T-helper 2 cell treated with Interferon-gamma antibody and Interleukin-4, amounts not matched to agents 5 μg/mL and 100 μg/mL, for 36 hours (primary cell): ENCODE data around the gene TBC1D26.
"Not testable (repeated sequence)": the region's sequence is repeated elsewhere in the genome, so short reads cannot be mapped to it uniquely, and the experiment has no call there.

Experiments used
- DNase-seq: peaks from one replicate; pipeline ENCODE4 v3.0.0; 2021; ENCODE audit warnings: low spot score
- H3K27ac Mint-ChIP-seq: one replicate; pipeline ENCODE4 v1.8.0; 2021; ENCODE audit warnings: mild to moderate bottlenecking, mixed read lengths
- H3K27me3 Mint-ChIP-seq: one replicate; pipeline ENCODE4 v1.8.0; 2021; ENCODE audit warnings: low read depth, mixed read lengths
- H3K36me3 Mint-ChIP-seq: one replicate; pipeline ENCODE4 v1.8.0; 2021; ENCODE audit warnings: low read depth, mixed read lengths
- H3K4me1 Mint-ChIP-seq: one replicate; pipeline ENCODE4 v1.8.0; 2021; ENCODE audit warnings: low read depth, mixed read lengths
- H3K4me3 Mint-ChIP-seq: one replicate; pipeline ENCODE4 v1.8.0; 2022; ENCODE audit warnings: mild to moderate bottlenecking, moderate library complexity, mixed read lengths
- H3K9me3 Mint-ChIP-seq: one replicate; pipeline ENCODE4 v1.8.0; 2021; ENCODE audit warnings: mixed read lengths

Gene TBC1D26

GRCh38 chr17:15777297-15777696, 45.2 kb downstream of the TBC1D26 start:
- no peak overlapping the region for H3K27ac Mint-ChIP-seq
- H3K9me3 Mint-ChIP-seq: peaks cover 18% of the 10 kb centered on the region
- no peak overlapping the region for H3K4me3 Mint-ChIP-seq
- H3K27me3 Mint-ChIP-seq: peaks cover 19% of the 10 kb centered on the region
- no peak for DNase-seq
- no peaks in the 10 kb centered on the region for H3K36me3 Mint-ChIP-seq
- no peaks in the 10 kb centered on the region for H3K4me1 Mint-ChIP-seq

GRCh38 chr17:15777717-15778116, 45.6 kb downstream of the TBC1D26 start:
- H3K27ac Mint-ChIP-seq: no peak overlapping the region
- no peaks in the 10 kb centered on the region for H3K4me1 Mint-ChIP-seq
- no peak overlapping the region for H3K4me3 Mint-ChIP-seq
- DNase-seq: no peak
- H3K9me3 Mint-ChIP-seq: peaks cover 18% of the 10 kb centered on the region
- no peaks in the 10 kb centered on the region for H3K36me3 Mint-ChIP-seq
- H3K27me3 Mint-ChIP-seq: peaks cover 21% of the 10 kb centered on the region

GRCh38 chr17:15779119-15779518, 47.0 kb downstream of the TBC1D26 start:
- no peak overlapping the region for H3K27ac Mint-ChIP-seq
- no peak for DNase-seq
- H3K4me3 Mint-ChIP-seq: no peak overlapping the region
- no peaks in the 10 kb centered on the region for H3K36me3 Mint-ChIP-seq
- peaks cover 18% of the 10 kb centered on the region for H3K9me3 Mint-ChIP-seq
- peaks cover 34% of the 10 kb centered on the region for H3K27me3 Mint-ChIP-seq
- no peaks in the 10 kb centered on the region for H3K4me1 Mint-ChIP-seq

GRCh38 chr17:15780188-15780587, 48.1 kb downstream of the TBC1D26 start:
- Mint-ChIP-seq H3K27ac (no peak overlapping the region), H3K4me3 (no peak overlapping the region), H3K9me3 (peaks cover 14% of the 10 kb centered on the region), H3K27me3 (peaks cover 40% of the 10 kb centered on the region), H3K4me1 (no peaks in the 10 kb centered on the region), H3K36me3 (no peaks in the 10 kb centered on the region)
- no peak for DNase-seq

- DNase-seq: no peak
- no peak overlapping the region for H3K4me3 Mint-ChIP-seq
- no peak overlapping the region for H3K27ac Mint-ChIP-seq
- H3K4me1 Mint-ChIP-seq: no peaks in the 10 kb centered on the region
- H3K27me3 Mint-ChIP-seq: peaks cover 40% of the 10 kb centered on the region
- peaks cover 11% of the 10 kb centered on the region for H3K9me3 Mint-ChIP-seq
- no peaks in the 10 kb centered on the region for H3K36me3 Mint-ChIP-seq
Observed at GRCh38 chr17:15782866-15783265, 50.8 kb downstream of the TBC1D26 start.

- Mint-ChIP-seq H3K27ac (no peak overlapping the region), H3K4me1 (no peaks in the 10 kb centered on the region), H3K4me3 (no peak overlapping the region), H3K9me3 (peaks cover 9% of the 10 kb centered on the region), H3K36me3 (no peaks in the 10 kb centered on the region), H3K27me3 (peaks cover 40% of the 10 kb centered on the region)
- no peak for DNase-seq
Observed at GRCh38 chr17:15783461-15783860, 51.4 kb downstream of the TBC1D26 start.

- H3K4me1 Mint-ChIP-seq, H3K36me3 Mint-ChIP-seq, H3K9me3 Mint-ChIP-seq, H3K4me3 Mint-ChIP-seq, H3K27ac Mint-ChIP-seq, DNase-seq: not testable (repeated sequence)
- H3K27me3 Mint-ChIP-seq: peaks cover 45% of the 10 kb centered on the region
Observed at GRCh38 chr17:15784351-15784750, 52.3 kb downstream of the TBC1D26 start.

GRCh38 chr17:15787363-15788075, 55.4 kb downstream of the TBC1D26 start:
- H3K36me3 Mint-ChIP-seq, H3K9me3 Mint-ChIP-seq, H3K27ac Mint-ChIP-seq, H3K4me3 Mint-ChIP-seq, H3K4me1 Mint-ChIP-seq, DNase-seq: not testable (repeated sequence)
- H3K27me3 Mint-ChIP-seq: peaks cover 39% of the 10 kb centered on the region

- H3K9me3 Mint-ChIP-seq, H3K4me3 Mint-ChIP-seq, H3K36me3 Mint-ChIP-seq, H3K27ac Mint-ChIP-seq, DNase-seq, H3K4me1 Mint-ChIP-seq: not testable (repeated sequence)
- peaks cover 33% of the 10 kb centered on the region for H3K27me3 Mint-ChIP-seq
Observed at GRCh38 chr17:15788365-15788764, 56.3 kb downstream of the TBC1D26 start.
